ENCODE measurements around the gene FHL2.

The FHL2 gene

DNA sequence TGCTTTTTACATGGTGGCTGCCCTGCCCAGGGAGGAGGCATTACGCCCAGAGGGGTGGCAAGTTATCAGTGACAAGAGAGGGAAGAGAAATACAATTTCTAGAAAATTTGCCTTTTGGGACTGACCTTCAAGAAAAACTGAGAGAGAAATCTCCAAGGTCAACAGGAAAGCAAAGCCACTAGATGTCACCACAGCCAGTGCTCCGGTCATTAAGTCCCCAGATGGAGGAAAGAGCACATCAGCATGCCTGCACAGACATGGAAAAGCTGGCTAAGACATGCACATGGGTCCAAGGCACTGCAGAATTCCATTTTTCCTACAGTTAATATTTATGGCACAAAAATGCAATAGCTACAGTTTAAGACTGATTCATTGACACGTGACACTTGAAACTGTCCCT is 21.0 kb downstream of the FHL2 start:
- no peak for DNase-seq

DNA sequence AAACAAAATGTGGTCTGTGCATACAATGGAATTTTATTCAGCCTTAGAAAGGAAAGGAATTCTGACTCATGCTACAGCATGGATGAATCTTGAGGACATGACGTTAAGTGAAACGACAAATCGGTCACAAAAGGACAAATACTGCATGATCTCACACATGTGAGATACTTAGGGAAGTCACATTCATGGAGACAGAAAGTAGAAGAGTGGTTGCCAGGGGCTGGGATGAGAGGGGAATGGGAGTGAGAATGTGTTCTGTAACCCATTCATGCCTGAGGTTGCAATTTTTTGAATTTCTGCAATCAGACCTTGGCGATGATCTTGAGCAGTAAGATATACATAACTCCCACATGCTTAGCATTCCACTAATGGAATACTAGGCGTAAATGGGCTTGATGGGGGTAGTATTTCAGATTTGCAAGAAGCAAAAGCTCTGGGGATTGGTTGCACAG is 22.0 kb downstream of the FHL2 start:
- DNase-seq = no peak

DNA sequence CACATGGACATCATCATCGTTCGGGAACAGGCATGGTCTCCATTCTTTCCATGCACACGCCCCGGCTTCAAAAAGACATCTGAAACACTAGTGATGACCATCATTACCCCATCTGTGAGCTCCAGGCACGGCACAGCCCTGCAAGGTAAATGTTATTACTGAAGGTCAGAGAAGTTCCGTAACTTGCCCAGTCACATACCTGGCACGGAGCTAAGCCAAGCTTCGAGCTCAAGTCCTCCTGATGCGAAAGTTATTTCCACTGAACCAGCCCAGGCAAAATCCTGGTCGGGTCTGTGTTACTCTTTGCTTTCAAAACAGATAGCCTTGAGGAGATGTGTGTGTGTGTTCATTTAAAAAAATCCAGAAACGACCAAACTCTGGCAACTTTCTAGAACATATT is 22.8 kb downstream of the FHL2 start:
- DNase-seq = no peak

DNA sequence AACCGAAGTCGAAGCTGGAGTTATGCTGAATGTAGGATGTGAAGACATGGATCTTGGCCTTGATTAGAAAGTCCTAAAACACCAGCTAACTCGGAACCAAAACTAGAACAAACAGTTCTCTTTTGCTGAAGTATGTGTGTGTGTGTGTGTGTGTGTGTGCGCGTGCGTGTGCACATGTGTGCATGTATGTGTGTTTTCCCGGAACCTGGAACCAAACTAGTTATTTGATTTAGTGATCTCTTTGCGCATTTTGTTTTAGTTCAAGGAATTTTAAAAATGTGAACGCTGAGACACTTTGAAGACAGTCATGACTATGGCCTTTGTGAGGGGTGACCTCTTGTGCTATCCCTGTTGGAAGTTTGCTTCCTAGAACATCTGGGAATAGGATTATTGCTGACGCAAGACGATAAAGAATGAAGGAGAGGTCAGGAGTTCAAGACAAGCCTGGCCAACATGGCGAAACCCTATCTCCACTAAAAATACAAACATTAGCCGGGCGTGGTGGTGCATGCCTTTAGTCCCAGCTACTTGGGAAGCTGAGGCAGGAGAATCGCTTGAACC is 23.8 kb downstream of the FHL2 start:
- DNase-seq = no peak

DNA sequence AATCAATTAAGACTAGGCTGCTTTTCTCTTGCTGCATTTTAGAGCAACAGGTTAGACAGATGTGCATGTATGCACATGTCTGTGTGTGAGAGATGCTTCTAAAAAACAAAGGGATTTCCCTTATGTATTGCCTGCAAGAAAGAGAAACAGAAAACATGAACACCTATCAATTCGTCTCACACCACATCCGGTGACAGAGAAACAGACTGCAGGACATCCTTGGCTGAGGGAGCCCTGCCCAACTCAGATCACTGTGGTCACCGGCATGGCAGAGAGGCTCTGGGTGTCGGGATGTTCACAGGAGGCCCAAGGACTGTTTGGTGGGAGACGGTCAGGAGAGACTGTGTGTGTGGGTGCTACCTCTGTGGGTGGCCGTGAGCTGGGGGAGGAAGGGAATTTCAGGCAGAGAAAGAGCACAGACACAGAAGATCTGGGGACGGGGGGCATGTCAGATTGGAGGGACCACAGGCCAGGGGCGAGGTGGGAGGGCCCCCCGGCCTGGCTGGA is 24.9 kb downstream of the FHL2 start:
- DNase-seq = no peak

DNA sequence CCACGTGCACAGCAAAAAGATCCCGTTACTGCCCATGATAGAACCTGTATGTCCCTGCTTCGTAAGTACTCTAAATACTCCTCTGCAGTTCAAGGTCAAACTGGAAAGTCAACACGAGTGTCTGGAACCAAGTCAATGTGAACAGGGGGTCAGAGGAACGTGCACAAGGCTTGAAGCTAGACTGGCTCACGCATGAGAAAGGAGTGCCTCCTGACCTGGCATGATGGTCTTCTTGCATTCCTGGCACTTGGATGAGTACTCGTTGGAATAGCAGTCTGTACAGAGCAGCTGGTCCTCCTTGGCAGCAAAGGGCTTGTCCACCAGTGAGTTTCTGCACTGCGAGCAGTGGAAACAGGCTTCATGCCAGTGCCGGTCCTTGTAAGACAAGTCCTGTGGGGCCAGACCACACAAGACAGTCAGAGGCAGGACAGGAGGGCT is 25.5 kb downstream of the FHL2 start:
- DNase-seq = no peak

DNA sequence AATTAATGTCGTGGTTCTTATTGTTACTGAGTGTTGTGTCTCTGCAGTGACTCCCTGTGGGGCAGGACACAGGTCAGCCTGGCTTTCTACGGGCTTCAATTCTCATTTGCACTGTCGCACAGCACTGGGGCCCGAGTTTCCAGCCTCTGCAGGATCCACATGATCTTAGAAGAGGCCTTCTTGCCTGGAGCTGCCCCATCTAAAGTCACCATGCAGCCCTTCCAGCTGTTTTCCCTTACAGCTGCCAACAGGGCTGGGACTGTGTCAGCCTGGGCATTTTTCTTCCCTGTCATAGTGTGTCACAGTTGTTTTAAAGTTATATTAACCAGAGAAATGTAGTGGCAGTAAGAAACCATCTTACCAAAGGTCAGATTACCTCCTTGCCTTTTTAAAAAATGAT is 27.0 kb downstream of the FHL2 start:
- DNase-seq = no peak

DNA sequence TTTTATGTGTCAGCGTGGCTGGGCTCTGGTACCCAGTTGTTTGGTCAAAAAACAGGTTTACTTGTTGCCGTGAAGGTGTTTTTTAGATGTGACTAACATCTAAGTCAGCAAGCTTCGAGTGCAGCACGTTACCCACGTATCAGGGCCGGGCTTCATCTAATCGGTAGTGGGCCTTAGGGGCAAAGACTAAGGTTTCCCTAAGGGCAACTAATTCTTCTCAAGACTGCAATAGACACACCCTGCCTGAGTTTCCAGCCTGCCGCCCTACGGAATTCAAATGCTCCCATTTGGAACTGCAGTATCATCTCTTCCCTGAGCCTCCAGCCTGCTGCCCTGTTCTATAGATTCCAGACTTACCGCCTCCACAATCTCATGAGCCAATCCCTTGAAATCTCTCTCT is 27.7 kb downstream of the FHL2 start:
- no peak for DNase-seq

DNA sequence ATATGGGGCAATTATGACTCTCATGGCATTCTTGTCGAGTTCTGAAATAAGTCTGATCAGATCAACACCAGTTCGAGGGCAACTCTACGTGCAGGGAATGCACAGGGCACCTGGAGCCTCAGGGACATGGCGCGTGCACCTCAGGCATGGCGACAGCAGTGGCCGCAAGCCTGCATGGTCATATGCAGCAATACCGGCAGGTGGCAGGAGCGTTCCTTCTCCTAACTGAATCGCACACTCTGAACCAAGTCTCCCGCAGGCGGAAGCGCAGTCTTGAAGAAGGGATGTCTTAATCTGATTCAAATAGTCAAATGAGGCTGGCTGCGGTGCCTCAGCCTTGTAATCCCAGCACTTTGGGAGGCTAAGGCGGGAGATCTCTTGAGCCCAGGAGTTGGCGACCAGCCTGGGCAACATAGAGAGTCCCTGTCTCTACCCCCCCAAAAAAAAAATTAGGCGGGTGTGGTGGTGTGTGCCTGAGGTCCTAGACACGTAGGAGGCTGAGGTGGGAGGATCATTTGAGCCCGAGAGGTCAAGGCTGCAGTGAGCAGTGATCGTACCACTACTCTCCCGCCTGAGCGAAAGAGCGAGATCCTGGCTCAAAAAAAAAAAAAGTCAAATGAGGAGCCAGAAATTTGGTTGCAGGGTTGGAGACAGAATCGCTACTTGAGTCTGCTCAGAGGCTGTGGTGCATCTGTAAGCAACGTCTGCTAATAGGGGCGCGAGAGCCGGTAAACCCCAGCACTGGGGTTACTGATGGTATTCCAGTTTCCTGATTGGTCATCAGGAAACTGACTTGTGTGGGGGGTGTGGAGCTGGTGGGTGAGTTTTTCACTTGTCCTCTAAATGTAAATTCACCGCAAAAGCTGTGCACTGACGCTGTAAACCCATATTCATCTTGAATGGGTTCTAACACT is 28.8 kb downstream of the FHL2 start:
- peak; percentile 80 for DNase-seq

DNA sequence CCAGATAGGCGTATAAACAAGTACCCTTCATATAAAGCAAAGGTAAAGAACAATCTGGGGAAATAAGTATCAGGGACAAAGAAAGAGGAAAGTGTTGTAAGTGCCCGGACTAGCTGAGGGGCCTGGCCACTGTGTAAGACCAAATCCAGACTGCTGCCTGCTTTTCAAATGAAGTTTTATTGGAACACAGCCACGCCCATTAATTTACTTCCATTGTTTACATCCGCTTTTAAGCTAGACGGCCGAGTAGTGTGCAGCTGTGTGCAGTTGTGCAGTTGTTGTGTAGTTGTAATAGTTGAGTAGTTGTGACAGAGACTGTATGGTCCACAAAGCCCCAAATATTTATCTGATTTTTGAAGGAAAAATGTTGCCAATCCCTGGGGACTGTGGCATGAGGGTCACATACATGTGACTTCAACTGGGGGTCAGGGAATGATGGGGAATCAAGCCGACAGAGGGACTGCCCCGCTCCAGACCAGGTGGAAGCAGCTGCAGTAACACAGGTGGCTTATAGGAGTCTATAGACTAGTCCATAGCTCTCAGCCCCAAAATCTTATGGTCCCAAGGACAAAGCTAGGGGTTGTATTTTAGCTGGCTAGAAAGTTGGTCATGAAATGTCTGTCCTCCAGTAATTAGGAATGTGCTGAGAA is 30.0 kb downstream of the FHL2 start:
- DNase-seq = no peak

DNA sequence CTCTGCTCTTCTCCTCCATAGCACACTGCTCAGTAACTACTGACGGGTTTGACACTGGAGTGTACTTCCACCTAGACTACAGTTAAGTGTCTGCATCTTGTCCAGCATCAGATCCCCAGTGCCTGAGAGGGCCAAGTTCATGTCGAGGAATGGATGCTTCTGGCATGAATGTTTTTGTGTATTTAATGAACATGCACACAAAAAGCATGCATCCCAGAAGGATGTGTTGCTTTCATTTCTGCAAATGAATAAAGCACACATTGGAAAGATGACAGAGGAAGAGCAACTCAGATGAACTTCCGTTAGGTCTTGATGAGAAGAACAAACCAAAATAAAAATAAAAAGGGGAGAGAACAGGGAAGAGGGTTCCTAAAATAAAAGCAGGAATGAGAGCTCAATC is 33.6 kb downstream of the FHL2 start:
- no peak for DNase-seq

DNA sequence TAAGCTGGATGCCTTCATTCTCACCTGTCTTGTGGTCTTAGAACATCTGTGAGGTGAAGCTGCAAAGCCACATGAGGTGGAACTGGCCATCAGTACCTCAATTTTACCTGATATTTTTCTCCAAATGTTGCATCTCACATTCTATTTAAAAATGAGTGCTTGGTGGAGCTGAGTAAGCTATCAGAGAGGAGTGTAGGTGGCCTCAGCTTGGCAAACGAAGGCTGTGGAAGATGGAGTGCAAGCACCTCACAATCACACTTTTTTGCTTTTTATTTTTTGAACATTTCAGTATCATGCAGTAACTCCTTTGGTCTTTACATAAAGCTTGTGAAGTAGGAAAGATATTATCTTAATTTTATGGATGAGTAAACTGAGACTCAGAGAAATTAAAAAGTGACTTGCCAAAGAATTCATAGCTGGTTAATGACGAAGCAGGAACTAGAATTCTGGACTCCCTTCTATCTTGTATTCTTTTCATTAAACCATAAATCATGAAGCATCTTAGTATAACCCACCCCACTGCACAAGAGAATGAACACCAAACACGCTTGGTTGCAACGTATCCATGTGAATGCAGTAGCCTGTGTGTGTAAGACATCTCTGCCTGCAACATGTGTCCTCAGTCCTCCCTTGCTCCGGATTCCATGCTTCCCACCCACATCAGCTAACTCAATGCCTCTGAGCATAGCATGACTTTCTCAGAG is 34.3 kb downstream of the FHL2 start:
- DNase-seq = no peak

DNA sequence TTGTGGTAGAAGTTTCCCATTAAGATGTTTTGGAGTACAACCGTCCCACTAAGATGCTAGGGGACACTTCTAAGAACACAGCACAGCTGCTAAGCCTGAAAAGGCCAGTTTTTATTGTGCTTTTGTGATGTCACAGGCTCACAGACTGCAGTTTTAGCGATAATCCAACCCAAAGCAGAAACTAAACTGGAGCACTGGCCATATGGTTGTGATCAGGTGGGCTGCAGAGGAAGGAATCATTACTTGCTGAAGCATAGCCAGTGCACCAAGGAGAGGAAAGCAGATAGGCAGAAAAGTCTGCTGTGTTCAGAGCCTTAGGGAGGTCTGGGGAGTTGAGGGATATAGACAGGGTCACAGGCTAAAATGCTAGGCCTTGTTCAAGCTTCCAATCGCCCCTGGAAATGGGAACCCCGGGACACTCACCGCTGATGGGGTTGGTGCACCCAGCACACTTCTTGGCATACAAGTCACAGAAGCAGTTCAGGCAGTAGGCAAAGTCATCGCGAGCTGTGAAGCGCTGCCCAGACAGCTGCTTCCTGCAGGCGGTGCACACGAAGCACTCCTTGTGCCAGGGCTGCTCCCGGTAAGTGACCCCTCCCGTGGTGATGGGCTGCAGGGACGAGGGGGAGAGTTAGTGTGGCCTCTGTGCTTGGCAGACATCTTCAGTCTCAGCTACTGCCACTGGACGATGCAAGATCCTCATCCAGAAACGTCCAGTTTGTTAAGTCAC is 35.8 kb downstream of the FHL2 start:
- no peak for DNase-seq

DNA sequence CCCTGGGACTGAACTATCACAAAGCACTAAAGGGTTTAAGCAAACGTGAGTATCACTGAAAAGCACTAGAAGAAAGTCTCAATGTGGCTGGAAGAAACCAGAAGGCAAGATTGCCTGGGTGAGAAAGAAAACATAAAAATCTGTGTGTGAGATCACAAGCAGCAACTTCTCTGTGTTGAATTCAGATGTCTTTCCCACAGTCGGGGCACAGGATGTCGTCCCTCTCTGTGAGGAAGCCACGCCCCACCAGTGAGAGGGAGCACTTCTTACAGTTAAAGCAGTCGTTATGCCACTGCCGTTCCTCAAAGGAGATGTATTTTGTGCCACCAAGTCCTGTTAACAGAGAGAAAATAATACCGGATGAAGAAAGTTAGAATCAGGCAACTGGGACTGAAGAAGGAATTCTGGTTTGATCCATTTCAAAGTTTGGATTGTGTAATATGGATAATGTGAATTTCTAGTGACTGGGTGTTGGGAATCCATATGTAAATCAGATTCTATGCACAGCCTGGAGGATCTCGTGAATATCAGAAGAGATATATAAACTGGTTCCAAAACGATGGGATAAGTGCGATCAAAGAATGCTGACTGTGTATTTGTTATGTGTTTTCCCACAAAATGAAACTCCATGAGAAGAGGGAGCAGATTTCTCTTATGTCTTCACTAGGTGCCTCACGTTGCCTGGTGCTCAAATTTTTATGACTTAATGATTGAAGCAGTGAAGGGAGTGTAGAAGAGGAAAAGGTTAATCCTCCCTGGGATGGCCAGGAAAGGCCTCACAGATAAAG is 37.6 kb downstream of the FHL2 start:
- DNase-seq = peak; percentile 9

DNA sequence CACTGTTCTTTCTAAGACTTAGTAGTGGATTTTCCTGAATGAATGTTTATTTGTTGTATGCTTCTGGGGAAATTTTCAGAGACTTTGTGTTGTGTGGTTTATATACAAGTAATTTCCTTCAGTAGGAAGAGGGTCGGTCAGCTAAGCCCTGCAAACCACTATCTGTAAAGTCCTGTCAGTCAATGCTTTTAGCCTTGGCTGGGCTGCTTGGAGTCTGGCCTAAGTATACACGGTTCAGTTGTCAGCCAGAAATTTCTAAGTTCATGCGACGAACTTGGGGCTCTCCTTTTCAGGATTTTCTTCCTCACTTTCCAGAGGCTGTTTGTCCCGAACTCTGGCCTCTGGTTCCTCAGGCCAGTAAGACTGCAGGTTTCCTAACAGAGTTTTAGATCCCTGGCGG is 40.3 kb downstream of the FHL2 start:
- no peak for DNase-seq

DNA sequence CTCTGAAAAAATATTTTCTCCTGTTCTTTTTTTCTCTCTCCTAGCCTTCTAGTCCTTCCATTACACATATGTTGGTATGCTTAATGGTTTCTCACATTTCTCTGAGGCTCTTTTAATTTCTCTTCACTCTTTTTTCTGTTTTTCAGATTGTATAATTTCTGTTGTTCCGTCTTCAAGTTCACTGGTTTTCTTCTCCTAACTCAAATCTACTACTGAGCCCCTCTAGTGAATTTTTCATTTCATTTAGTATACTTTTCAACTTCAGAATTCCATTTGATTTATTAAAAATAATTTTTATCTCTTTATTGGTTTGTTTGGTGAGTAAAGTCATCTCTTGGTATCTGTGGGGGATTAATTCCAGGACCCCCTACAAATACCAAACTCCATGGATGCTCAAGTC is 41.7 kb downstream of the FHL2 start:
- DNase-seq = no peak

DNA sequence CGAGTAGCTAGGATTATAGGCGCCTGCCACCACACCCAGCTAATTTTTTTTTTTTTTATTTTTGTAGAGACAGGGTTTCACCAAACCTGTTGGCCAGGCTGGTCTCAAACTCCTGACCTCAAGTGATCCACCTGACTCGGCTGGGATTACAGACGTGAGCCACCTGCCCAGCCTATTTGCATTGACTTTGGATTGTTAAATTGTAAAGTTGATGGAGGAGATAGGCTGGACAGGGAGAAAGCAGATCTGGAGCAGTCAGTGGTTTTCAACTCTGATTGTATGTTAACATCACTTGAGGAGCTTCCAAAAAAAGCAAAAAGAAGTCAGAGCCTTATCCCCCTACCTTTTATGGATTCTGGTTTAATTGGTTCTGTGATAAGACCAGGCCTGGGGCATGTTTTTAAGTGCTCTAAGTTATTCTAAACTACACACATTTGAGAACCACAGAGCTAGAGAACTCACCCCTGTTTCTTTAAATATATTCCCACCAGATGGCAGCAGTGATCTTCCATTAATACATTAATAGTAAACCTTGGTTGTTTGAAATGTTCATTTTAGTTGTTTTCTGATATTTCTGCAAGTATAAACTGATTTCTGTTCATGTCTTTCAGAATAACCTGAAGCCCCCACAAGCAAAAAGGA is 54.0 kb downstream of the FHL2 start:
- DNase-seq = no peak

DNA sequence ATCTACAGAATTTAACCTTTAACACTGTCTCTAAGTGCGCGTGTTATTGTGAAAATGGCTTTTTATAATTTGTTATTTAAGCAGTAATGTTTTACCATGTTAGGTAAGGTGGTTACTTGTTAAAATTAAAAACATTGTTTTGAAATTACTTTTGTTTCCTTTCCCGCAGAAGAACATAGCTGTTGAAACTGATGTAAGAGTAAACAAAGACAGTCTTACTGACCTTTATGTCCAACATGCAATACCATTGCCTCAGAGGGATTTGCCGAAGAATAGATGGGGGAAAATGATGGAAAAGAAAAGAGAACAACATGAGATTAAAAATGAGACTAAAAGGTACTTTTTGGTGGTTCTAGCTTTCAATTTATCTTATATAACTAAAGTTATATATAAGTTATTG is 59.4 kb downstream of the FHL2 start:
- DNase-seq = no peak

DNA sequence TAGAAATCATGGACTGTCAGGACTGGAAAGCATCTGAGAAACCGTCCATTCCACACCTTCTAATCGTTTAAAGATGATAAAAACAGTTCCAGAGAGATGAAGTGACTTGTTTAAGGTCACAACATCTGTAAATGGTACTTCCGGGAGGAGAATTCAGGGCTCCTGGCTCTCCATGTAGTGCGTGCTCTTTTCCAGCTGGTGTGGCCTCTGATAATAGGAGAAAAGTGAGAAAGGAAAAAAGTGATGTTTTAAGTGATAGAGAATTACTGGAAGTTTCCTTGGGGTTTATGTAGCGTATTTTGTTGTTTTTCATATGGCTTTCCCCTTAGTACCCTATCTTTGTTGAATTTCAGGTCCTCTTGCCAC is 60.8 kb downstream of the FHL2 start:
- DNase-seq = no peak

DNA sequence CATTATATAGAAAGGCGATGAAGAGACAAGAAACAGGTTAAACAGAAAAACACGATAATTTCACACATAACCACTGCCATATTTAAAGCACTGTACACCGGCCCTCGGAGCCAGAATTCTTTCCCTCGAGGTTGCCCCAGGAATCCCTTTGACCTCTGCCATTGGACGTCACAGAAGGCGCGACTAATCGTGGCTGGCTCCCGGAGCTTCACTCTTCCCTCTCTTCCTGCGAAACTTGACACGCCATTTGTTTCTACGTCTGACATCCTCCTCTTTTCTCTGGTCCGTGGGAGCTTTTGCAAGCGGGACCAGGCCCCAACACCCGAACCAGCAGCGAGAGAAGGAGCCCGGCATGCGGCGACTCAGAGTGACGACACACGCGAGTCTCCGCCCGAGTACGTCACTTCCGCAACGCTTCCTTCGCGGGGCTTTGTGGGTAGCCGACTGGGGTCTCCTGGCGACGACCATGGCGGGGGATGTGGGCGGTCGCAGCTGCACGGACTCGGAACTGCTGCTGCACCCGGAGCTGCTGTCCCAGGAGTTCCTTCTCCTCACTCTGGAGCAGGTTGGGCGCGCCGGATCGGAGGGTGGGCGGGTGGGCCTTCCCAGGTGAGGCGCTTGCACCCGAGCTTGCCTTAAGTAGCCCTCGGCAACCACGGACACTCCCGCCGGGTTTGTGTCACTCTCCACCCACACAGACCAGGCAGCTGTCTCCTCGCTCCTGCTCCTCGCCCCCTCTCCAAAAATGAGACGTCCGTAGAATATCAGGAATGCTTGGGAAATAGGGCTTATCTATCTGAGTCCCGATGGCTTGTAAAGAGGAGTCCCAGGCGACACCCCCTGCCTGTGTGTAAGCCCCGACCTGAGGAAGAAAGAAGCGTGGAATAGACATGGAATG is 61.5 kb downstream of the FHL2 start, which contains the start of gene C2orf49:
Gene C2orf49 (plus strand): TSS at position 419 of the 898 bp plus-strand sequence. CDS start 48 bp downstream, at position 467.
- peak; percentile 86 for DNase-seq
